Fibroblast of upper back skin (primary cell): ENCODE results near the gene PARVB.
"Not testable (repeated sequence)": the region's sequence is repeated elsewhere in the genome, so short reads cannot be mapped to it uniquely, and the experiment has no call there.

Source experiments
- DNase-seq: peaks from one replicate; pipeline ENCODE4 v3.0.0-alpha.2; 2013

Gene PARVB

DNA sequence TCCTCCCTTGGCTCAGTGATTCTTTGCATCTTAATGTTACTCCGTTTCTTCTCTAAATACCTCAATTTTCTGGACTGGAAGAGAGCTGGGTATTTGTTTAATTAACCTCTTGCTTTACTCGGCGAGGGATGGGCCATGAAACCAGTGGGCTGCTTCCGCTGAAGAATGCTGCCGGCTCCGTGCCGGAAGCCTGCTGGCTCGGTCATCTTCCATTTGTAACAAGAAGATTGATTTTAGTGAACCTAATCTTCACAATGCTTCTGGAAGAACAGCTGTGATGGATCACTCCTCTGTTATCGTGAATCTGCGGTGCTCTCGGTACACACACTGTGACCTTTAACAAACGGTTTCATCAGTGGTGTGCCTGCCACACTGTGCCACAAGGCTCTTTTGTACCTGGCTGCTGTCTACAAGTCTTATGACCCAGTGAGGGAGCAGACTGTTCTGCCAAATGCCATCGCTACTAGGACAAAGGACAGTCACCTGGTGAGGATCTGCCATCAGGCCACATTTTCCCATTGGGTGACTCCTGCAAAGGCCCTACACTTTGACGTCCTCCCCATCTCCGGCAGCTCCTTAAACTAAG lies 25.3 kb upstream of the PARVB start:
- no peak for DNase-seq

DNA sequence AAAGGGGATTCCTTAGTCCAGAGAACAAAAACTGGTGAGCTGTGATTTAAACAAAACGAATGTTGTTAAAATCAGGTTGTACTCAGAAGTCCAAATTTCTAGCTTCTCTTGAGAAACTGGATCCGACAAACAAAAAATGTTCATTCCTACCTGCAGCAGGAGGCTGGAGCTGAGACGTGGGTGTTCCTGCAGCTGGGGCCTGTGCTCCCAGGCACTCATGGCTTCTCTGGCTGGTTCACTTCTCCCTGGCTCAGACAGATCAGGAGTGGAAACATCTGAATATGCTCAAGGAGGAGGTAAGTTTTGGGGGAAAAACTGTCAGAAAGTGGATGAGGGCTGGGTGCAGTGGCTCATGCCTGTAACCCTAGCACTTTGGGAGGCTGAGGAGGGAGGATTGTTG lies 24.7 kb upstream of the PARVB start:
- no peak for DNase-seq

DNA sequence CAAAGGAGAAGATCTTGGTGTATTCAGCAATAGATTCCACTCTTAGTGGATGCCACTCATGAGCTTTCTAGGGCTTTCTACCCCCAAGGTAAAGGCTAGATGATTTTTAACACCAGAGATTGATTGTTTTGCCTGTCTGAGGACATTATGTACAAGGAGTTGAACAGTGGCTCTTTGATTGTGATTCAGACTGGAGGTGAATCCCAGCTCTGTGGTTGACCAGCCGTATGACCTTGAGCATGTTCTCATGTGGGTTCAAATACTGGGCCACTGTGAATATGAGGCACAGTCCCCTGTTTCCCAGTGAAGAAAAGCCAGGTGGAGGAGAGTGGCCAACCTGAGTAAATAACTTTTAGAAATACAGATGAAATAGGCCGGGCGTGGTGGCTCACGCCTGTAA lies 24.0 kb upstream of the PARVB start:
- no peak for DNase-seq

DNA sequence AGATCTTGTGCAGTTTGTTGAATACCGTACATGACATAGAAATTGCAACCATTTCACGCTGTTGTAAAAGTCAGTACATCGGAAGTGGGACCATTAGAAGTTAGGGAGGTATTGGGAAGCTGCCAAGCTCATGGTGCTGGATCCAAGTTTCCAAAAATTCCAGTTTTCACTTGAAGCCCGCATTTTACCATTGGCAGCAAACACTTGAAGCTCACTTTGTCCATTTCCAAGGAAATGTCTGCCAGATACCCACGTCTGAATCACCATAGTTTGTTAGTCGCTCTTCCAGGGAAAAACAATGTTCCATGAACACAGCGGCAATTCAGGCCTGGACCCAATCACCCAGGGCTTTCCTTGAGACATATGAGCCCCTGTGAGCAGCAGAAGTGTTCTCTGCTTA lies 22.6 kb upstream of the PARVB start:
- DNase-seq = no peak

DNA sequence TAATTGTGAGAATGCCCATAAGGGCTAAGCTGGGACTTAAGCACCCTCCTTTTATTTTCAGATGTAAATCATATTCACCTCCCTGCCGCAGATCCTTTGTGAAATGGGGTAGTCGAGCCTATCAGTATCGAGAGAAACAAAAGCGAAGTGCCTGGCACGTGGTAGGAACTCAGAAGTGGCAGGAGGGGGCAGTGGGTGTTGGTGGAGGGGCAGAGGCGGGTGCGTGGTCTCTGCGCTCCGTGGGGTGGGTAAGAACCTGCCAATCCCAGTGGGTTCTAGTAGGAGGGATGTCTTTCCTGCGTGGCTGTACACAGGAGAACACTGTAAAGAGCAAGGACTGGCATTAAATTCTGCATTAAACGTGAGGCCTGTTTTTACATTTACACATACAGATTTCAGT lies 21.8 kb upstream of the PARVB start:
- DNase-seq = no peak

DNA sequence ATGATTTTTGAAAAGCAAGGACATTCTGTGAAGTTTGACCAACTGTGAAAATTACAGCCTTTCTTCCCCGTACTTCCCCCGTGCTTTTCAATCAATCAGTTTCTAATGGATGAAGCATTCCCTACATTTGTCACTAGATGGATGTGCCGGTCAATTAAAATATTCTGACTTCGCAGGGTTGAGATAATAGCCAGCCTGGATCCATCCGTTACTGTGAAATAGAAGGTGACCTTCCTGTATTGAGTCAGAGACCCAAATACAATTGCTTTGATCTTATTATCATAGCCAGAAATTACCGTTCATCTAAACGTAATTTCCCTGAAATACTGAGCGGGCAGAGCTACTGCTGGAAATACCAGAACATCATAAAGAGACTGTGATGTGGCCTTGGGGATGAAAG lies 21.1 kb upstream of the PARVB start:
- DNase-seq = no peak

DNA sequence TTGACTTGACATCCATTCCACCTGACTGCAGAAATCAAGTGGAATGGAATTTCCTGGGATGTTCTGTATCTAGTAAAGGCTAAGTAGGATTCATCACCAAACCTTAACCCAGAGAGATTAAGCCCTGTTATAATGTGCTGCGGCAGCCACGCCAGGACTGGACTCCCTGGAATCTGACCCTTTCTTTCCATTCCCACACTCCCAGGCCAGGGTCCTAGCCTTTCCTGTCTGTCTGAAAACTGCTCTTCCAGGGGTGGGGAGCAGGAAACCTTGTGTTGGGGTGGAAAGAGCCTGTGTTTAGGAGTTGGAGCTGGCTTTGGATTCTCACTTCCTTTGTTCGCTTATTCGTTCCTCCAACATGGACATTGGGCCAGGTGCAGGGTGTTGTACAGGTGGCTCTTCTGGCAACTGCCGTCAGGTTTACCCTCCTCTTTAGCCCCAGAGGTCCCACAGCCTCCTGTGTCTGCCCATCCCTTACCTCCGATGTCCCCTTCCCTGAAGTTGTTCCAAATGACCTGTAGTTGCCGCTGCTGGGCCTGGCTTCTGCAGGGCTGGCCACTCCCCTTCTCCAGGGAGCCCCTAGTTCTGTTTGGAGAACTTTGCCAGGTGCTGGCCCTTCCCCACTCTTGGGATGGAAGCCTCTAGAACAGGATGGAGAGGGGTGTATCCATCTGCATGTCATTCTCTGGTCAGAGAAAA lies 20.5 kb upstream of the PARVB start:
- peak; percentile 14 for DNase-seq

DNA sequence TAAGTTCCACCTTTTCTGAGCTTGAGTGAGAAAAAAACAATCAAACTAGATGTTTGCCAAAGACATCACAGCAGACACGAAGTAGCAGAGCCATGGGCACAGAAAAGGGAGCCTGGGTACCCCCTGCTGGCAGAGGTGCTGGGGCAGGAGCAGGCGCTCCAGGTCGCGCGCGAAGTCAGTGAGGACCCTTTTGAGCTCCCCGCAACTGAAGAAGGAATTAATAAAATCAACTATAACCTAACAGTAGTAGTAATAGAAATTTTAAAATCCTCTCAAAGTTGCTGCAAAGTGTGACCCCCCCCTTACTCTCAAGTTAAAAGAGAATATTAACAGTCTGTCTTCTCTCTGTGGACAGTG lies 20.0 kb upstream of the PARVB start:
- DNase-seq = no peak

DNA sequence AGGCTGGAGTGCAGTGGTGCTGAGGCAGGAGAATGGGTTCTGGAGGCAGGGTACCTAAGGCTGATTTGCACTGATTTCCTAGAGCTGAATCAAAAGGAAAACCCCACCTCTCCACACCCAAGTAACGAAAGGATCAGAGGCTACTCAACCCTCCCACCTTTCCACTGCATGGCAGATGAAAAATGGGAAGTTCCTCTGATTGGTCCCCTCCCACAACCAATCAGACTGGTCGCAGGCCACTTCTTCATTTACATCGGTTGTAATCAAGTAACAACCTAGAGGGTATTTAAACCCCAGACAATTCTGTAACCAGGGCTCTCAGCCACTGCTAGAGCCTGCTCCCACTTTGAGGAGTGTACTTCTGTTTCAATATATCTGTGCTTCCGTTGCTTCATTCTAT lies 18.6 kb upstream of the PARVB start:
- DNase-seq = no peak

DNA sequence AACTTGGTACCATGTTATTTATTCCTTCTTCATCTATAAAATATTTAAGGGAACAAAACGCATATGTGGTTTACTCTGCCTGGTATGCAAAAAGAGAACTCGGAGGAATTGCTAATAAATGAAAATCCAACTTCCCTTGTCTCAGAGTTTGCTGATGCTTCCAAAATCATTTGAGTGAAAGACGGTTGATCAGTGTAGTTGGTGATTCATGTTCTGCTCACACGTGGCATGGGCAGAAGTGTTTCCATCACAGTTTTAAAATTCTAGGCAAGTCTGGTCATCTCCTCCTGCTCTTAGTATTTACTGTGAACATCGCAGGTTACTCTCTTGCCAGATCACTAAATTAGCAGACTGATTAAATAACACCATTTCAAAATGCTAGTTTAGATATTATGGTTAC lies 11.9 kb upstream of the PARVB start:
- no peak for DNase-seq

DNA sequence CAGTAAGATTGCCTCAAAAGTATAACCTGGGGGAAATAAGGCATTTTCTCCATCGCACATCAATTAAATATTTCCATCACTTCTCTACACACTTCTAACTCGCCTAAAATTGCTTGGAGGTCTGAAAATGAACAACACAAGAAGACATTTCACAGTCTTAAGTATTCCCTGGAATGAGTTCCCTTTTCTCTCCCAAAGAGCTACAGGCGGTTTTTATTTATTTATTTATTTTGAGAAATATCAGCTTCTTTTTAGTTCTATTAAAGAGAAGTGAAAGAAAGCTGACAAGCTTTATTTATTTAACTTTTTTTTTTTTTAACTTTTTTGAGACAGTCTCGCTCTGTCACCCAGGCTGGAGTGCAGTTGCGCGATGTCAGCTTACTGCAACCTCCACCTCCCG lies 11.5 kb upstream of the PARVB start:
- no peak for DNase-seq

DNA sequence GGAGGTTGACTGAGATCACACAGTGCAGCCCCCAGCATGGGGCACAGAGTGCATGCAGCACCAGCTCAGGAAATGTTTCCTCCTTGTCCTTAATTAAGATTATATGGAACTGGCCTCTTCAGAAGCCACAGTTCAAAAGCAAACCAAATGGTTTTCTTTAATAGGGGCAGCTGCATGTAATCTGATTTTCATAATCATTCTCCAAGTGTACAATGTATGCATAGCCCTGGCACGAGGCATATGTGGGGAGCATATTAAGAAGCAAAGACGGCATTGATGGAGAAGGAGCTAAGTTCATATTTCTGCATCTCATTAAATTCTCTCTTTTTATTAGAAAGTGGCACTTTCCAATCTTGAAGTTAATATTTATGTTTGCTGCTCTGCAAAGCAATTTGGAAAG lies 9.9 kb upstream of the PARVB start:
- DNase-seq = no peak

DNA sequence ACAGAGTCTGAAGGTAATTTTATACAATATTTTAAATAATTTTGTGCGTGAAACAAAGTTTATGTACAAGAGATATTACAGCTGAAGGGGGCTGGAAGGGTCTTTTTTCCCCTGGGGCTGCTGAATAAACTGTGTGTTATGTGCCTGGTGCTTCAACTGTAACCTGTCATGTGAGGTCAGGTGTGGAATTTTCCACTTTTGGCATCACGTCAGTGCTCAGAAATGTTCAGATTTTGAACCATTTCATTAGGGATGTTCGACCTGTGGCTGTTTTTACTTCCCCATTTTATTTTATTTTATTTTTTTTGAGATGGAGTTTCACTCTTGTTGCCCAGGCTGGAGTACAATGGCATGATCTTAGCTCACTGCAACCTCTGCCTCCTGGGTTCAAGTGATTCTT lies 7.5 kb upstream of the PARVB start:
- not testable (repeated sequence) for DNase-seq

DNA sequence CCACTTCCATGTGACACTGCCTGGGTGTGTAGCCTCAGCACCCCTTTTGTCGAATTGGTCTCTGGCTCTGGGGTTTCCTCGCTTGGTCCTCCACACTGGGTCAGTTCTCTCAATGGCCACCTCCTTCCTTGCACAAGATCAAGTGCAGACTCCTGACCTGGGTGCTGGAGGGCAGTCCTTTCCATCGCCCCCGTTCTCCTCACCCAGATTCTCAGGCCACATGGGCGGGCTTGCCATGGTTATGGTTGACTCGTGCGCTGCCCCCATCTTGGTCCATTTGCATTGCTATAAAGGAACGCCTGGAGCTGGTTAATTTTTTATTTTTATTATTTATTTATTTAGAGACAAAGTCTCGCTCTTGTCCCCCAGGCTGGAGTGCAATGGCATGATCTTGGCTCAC lies 5.5 kb upstream of the PARVB start:
- no peak for DNase-seq

DNA sequence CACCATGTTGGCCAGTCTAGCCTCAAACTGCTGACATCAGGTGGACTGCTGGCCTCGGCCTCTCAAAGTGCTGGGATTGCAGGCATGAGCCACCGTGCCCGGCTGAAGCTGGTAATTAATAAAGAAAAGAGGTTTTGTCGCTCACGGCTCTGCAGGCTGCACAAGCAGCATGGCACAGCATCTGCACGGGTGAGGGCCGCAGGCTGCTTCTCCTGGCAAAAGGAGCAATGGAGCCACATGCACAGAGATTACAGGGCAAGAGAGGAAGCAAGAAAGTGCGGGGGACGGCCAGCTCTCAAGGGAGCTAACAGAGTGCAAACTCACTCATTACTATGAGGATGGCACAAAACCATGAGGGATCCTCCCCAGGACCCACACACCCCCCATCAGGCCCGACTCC lies 4.7 kb upstream of the PARVB start:
- DNase-seq = no peak

DNA sequence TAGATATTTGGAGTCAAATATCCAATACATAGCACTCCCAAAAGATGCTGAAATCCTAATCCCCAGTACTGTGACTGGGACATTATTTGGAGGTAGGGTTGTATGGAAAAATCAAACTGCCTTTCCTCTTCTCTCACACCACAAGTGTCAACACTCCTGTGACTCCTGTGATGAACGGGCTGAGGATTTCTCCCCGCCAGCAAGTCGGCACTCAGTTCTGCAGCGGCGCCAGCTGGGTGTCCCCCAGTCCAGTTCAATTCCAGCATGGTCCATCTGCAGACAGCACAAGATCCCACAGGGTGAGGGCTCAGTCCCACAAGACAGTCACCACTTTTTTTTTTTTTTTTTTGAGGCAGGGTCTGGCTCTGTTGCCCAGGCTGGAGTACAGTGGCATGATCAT lies 4.3 kb upstream of the PARVB start:
- DNase-seq = peak; percentile 62

DNA sequence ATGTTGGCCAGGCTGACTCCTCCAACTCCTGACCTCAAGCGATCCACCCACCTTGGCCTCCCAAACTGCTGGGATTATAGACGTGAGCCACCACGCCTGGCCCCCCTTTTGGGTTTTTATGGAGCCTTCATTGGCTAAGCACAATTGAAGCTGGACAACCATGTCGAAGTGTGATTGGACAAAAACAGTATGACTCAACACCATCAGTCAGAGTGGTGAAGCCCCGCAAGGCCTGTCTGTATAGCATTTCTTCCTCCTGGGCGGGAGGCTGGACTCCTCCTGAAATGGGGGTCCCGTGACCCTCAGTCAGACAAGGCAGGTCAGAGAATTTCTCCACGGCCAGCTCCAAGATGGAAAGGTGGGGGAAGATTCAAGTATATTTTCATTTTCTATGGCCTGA lies 3.1 kb upstream of the PARVB start:
- DNase-seq = no peak

DNA sequence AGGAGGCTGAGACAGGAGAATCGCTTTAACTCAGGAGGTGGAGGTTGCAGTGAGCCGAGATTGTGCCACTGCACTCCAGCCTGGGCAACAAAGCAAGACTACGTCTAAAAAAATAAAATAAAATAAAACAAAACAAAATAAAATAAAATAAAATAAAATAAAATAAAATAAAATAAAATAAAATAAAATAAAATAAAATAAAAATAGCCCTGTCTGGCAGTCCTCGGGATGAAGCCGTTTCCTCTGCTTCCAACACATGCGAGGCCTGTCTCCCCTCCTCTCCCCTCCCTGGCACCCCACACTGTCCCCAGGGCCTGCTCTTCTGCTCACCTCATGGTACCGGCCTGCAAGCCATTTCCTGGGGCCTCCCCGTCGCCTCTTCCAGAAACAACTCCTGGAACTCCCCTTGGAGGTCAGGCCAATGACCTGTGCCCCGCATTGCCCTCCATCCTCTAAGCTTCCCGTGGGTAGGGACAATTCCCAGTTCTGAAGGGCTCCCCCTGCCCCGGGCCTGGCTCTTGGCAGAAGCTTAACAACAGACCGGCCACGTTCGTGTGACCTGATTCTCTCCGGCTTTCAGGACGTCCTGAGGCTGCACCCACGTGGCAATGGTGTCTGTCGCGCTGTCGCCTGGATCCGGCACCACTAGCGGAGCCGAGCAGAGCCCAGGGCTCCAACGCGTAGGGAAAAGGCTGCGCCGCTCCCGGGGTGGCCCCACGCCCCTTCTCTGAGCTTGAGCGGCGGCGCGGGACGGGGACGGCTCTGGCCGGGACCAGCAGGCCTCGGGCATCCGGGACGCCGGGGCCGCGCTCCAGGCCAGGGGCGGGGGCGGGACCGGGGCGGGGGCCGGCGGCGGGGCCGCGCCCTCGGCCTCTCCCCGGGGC lies 456 bp upstream of the PARVB start:
- no peak for DNase-seq

DNA sequence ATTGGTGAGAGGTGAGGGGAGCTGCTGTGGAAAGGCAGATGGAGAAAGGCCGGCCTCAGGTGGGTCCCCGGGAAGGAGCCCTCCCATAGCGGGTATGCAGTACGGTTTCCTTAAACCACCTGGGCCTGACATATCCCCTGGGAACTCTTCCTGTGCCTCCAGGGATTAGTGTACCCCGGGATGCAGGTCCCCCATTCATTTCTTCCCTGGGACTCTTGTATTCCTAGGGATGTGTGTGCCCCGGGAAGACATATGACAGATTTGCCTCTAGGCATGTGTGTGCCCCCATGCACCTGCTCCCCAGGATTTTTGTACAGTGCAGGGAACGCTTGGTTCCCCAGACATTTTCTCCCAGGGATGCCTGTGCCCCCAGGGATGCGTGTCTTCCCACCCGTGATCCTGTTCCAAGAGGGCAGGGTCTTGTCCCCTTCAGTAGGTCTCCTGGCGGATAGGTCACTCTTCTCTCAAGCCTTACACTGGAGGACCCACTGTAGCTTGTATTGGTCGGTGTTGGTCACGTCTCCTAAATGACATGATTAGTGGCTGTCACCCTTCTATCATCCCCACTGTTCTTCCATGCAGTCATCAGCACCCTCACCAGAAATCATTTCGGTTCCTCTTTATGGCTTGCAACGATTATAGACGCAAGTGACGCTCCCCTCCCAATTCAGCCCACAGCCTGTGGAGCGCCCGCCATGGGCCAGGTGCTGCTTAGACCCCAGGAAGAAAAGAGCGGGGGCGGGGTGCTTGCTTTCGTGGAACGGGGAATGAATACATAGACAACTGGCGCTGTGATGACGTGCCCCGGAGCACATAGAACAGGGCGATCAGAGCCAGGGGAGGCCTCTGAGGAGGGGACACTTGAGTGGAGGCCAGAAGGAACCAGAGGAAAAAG lies 1.3 kb downstream of the PARVB start:
- DNase-seq = no peak

DNA sequence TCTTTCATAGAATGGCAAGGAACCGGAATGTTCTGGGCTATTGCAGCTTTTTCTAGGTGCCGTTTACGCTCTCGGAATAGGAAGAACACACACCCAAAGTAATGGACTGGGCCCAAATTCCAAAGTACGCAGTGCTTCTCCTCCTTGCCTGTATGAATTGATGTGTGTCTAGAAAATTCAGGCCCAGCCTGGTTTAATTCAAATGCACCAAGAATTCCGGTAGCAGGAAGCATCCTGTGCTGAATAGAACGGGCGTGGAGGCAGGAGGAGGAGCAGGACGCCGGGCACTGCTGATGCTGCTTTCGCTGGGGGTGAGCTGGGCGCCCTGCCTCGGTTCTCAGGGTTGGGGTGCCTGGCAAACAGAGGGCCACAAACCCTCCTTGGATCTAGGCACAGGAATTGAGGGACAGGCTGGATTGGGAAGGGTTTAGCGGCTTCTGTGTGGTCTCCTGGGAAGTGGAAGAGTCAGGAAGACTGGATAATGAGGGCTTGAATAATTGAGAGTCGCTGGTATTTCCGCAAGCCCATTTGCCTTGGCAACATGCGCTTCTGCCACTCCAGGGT lies 2.0 kb downstream of the PARVB start:
- no peak for DNase-seq

DNA sequence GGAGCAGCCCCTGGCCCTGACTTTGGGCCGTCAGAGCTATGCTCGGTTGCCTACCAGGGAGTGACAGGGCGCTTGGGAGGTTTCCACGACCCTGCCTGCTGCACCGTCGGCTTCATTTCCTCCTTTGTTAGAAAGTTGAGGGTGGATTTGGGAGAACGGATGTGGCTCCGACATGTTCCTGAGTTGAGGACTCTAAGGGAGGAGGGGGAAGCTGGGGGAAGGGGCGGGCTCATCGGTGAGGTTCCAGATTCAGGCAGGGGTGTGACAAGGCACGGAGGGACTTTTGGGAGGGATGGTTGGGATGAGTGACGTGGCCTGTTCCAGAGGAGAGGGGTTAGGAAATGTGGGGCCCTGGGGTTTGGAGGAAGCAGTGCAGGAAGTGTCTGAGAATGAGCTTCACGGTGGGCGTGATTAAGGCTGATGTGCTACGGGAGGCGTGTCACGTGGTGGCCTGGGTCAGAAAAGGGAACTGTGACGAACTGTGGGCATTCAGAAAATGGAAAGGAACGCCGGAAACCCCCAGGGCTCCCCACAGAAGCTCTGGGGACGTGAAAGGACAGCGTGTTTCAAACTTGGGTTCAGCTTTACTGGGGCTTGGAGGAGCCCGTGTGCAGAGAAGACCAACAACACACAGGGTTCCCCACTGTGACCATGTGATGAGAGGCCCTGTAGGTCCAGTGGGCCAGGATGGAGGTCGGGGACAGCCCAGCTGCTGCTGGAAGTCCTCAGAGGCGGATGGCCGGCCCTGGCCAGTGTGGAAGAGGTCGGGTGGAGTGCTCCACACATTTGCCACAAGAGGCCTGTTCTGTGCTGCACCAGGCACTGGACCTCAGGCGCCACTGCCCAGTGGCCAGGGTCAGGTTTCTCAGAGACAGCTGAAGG lies 2.8 kb downstream of the PARVB start:
- DNase-seq = no peak

DNA sequence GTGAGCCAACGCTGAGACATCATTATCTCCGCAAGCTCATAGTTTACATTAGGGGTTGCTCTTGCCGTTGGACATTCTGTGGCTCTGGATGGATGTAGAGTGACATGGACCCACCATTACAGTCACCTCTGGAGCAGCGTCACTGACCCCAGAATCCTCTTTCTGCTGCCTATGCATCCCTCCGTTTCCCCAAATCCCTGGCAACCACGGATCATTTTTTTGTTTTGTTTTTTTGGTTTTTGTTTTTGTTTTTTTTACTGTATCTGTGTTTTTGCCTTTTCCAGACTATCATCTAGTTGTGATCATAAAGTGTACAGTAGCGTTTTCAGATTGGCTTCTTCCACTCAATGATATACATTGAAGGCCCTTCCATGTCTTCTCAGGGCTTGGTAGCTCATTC lies 4.0 kb downstream of the PARVB start:
- DNase-seq = no peak
